Measurements from ENCODE around the gene HBE1.

Gene HBE1

DNA sequence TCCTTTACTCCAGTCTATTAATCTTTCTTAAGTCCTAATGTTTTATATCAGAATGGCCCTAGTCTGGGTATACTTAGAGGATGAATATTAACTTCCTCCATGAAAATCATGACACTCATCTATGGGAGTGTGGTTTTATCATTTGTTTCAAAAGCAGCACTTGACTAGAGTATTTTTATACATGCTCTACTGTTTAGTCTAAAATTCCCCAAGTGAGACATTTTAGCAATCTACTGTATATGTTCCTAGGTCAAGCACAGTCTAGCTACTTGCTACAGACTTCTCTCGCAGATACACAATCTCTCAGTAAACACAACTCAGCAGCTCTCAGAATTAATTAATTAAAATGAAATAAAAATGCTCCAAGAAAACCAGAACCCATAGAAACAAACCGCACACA lies 39.9 kb downstream of the HBE1 start:
- in situ Hi-C loops (cut with HindIII; ENCODE audit: low pct_unique_long_range_greater_than_20kb, low sequenced_read_pairs) = no loop called here
- no peak for DNase-seq (ENCODE audit: low read depth in 1 of 2, low spot score in 1 of 2)
- TF ChIP-seq JUND (IDR thresholded peaks at IDR 0.05; ENCODE audit: low read depth) = no peak

DNA sequence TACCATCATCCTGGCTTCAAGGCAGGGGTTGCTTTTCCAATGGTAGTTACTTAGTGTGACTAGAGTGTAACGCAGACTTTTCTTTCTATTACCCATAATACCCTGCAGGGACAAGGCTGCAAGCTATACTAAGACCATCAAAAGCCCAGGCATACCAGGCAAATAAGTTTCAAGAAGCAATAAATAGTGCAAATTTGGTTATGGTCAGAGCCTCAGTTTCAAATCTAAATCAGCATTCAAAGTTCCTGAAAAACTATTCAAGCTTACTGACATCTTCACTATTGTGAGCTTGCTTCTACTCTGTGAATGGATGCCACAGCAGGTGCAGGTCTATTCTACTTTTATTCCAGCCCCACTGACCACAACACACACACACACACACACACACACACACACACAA lies 40.4 kb downstream of the HBE1 start:
- DNase-seq (ENCODE audit: low read depth in 1 of 2, low spot score in 1 of 2) = no peak
- no peak for TF ChIP-seq JUND (IDR thresholded peaks at IDR 0.05; ENCODE audit: low read depth)
- in situ Hi-C loops (cut with HindIII; ENCODE audit: low pct_unique_long_range_greater_than_20kb, low sequenced_read_pairs) = no loop called here

DNA sequence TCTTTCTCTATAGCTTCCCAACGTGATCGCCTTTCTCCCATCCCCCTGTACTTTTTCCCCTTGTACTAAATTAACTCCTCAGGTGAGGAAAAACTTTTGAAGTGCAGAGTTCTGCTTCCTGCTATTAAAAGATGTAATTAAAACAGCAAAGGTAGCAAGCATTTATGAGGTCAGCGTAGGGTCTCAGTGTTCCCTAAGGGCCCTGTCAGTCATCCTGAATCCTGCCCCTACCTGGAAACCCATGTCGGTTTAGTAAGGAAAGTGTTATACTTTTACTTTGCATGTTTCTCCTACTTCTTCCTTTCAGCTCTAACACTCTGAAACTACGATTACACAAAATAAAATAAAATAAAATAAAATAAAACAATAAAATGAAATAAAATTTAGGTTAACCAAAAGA lies 41.6 kb downstream of the HBE1 start:
- TF ChIP-seq JUND (IDR thresholded peaks at IDR 0.05; ENCODE audit: low read depth) = no peak
- DNase-seq (ENCODE audit: low read depth in 1 of 2, low spot score in 1 of 2) = no peak
- in situ Hi-C loops (cut with HindIII; ENCODE audit: low pct_unique_long_range_greater_than_20kb, low sequenced_read_pairs) = no loop called here

DNA sequence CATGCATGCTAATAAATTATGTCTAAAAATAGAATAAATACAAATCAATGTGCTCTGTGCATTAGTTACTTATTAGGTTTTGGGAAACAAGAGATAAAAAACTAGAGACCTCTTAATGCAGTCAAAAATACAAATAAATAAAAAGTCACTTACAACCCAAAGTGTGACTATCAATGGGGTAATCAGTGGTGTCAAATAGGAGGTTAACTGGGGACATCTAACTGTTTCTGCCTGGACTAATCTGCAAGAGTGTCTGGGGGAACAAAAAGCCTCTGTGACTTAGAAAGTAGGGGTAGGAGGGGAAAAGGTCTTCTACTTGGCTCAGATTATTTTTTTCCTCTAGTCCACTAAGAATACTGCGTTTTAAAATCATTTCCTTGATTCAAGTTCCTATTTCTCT lies 42.1 kb downstream of the HBE1 start:
- no peak for DNase-seq (ENCODE audit: low read depth in 1 of 2, low spot score in 1 of 2)
- no peak for TF ChIP-seq JUND (IDR thresholded peaks at IDR 0.05; ENCODE audit: low read depth)
- in situ Hi-C loops (cut with HindIII; ENCODE audit: low pct_unique_long_range_greater_than_20kb, low sequenced_read_pairs) = no loop called here

DNA sequence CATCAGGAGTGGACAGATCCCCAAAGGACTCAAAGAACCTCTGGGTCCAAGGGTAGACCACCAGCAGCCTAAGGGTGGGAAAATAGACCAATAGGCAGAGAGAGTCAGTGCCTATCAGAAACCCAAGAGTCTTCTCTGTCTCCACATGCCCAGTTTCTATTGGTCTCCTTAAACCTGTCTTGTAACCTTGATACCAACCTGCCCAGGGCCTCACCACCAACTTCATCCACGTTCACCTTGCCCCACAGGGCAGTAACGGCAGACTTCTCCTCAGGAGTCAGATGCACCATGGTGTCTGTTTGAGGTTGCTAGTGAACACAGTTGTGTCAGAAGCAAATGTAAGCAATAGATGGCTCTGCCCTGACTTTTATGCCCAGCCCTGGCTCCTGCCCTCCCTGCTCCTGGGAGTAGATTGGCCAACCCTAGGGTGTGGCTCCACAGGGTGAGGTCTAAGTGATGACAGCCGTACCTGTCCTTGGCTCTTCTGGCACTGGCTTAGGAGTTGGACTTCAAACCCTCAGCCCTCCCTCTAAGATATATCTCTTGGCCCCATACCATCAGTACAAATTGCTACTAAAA lies 42.9 kb downstream of the HBE1 start, which contains the start of gene HBB:
Gene HBB (minus strand): TSS at position 340 of the 579 bp plus-strand sequence. CDS start 50 bp downstream, at position 290.
- no peak for DNase-seq (ENCODE audit: low read depth in 1 of 2, low spot score in 1 of 2)
- no peak for TF ChIP-seq JUND (IDR thresholded peaks at IDR 0.05; ENCODE audit: low read depth)
- in situ Hi-C loops (cut with HindIII; ENCODE audit: low pct_unique_long_range_greater_than_20kb, low sequenced_read_pairs) = no loop called here

DNA sequence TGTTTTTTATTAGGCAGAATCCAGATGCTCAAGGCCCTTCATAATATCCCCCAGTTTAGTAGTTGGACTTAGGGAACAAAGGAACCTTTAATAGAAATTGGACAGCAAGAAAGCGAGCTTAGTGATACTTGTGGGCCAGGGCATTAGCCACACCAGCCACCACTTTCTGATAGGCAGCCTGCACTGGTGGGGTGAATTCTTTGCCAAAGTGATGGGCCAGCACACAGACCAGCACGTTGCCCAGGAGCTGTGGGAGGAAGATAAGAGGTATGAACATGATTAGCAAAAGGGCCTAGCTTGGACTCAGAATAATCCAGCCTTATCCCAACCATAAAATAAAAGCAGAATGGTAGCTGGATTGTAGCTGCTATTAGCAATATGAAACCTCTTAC lies 44.3 kb downstream of the HBE1 start:
- in situ Hi-C loops (cut with HindIII; ENCODE audit: low pct_unique_long_range_greater_than_20kb, low sequenced_read_pairs) = no loop called here
- no peak for DNase-seq (ENCODE audit: low read depth in 1 of 2, low spot score in 1 of 2)
- no peak for TF ChIP-seq JUND (IDR thresholded peaks at IDR 0.05; ENCODE audit: low read depth)

DNA sequence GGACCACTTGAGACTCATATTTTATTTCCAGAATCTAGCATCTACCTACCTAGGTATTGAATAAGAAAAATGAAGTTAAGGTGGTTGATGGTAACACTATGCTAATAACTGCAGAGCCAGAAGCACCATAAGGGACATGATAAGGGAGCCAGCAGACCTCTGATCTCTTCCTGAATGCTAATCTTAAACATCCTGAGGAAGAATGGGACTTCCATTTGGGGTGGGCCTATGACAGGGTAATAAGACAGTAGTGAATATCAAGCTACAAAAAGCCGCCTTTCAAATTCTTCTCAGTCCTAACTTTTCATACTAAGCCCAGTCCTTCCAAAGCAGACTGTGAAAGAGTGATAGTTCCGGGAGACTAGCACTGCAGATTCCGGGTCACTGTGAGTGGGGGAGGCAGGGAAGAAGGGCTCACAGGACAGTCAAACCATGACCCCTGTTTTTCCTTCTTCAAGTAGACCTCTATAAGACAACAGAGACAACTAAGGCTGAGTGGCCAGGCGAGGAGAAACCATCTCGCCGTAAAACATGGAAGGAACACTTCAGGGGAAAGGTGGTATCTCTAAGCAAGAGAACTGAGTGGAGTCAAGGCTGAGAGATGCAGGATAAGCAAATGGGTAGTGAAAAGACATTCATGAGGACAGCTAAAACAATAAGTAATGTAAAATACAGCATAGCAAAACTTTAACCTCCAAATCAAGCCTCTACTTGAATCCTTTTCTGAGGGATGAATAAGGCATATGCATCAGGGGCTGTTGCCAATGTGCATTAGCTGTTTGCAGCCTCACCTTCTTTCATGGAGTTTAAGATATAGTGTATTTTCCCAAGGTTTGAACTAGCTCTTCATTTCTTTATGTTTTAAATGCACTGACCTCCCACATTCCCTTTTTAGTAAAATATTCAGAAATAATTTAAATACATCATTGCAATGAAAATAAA lies 44.9 kb downstream of the HBE1 start:
- in situ Hi-C loops (cut with HindIII; ENCODE audit: low pct_unique_long_range_greater_than_20kb, low sequenced_read_pairs) = no loop called here
- DNase-seq (ENCODE audit: low read depth in 1 of 2, low spot score in 1 of 2) = no peak
- TF ChIP-seq JUND (IDR thresholded peaks at IDR 0.05; ENCODE audit: low read depth) = no peak

DNA sequence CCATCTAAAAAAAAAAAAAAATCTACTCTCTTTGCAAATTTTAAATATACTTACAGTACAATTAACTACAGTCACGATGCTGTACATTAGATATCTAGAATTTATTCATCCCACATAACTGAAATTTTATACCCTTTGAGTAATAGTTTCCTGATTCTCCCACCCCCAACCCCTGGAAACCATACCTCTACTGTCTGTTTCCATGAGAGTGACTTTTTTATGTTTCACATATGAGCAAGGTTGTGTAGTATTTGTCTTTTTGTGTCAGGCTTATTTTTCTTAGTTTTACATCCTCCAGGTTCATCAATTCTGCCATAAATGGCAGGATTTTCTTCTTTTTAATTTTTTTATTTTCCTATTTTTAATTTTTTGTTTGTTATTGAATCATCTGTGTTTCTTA lies 46.1 kb downstream of the HBE1 start:
- no peak for TF ChIP-seq JUND (IDR thresholded peaks at IDR 0.05; ENCODE audit: low read depth)
- DNase-seq (ENCODE audit: low read depth in 1 of 2, low spot score in 1 of 2) = no peak
- in situ Hi-C loops (cut with HindIII; ENCODE audit: low pct_unique_long_range_greater_than_20kb, low sequenced_read_pairs) = no loop called here

DNA sequence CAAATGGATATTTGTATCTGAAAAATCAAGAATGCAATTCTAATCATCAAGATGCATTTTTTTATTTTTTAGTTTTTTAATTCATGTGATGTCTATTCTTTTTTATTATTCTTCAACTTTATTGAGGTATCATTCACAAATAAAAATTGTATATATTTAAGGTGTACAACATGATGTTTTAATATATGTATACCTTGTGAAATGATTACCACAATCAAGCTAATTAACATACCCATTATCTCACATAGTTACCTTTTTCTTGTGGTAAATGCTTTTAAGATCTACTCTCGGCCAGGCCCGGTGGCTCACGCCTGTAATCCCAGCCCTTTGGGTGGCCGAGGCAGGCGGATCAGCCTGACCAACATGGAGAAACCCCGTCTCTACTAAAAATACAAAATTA lies 46.6 kb downstream of the HBE1 start:
- in situ Hi-C loops (cut with HindIII; ENCODE audit: low pct_unique_long_range_greater_than_20kb, low sequenced_read_pairs) = no loop called here
- DNase-seq (ENCODE audit: low read depth in 1 of 2, low spot score in 1 of 2) = no peak
- TF ChIP-seq JUND (IDR thresholded peaks at IDR 0.05; ENCODE audit: low read depth) = no peak
